NCI-H2227 (cell line): Measurements from ENCODE around the gene TMIGD1.
A peak's percentile ranks its signal among the peaks of the same experiment; 100 is the strongest.
"Not testable (repeated sequence)": the region's sequence is repeated elsewhere in the genome, so short reads cannot be mapped to it uniquely, and the experiment has no call there.

Experiments used
- DNase-seq: peaks from one replicate; lab custom pipeline; 2025; ENCODE audit not compliant: unreplicated experiment; lab: John Stamatoyannopoulos, UW

Gene TMIGD1

GRCh38 chr17:30358055-30358760 lies 24.4 kb upstream of the TMIGD1 start:
- no peak for DNase-seq

GRCh38 chr17:30357476-30357875 lies 23.6 kb upstream of the TMIGD1 start:
- DNase-seq: no peak

GRCh38 chr17:30354701-30355100 lies 20.8 kb upstream of the TMIGD1 start:
- no peak for DNase-seq

- no peak for DNase-seq
These were observed 18.5 kb upstream of the TMIGD1 start for GRCh38 chr17:30352240-30352814.

GRCh38 chr17:30351735-30352134 lies 17.9 kb upstream of the TMIGD1 start:
- no peak for DNase-seq

GRCh38 chr17:30351263-30351662 lies 17.4 kb upstream of the TMIGD1 start:
- DNase-seq: not testable (repeated sequence)

- no peak for DNase-seq
These were observed 15.4 kb upstream of the TMIGD1 start for GRCh38 chr17:30349252-30349651.

GRCh38 chr17:30347488-30347887 lies 13.6 kb upstream of the TMIGD1 start:
- no peak for DNase-seq

GRCh38 chr17:30346221-30346795 lies 12.5 kb upstream of the TMIGD1 start:
- no peak for DNase-seq

- DNase-seq: no peak
These were observed 11.7 kb upstream of the TMIGD1 start for GRCh38 chr17:30345527-30346075.

- DNase-seq: no peak
These were observed 11.2 kb upstream of the TMIGD1 start for GRCh38 chr17:30345089-30345433.

- no peak for DNase-seq
These were observed 10.6 kb upstream of the TMIGD1 start for GRCh38 chr17:30344283-30345088.

- no peak for DNase-seq
These were observed 9.9 kb upstream of the TMIGD1 start for GRCh38 chr17:30343796-30344195.

- not testable (repeated sequence) for DNase-seq
These were observed 9.4 kb upstream of the TMIGD1 start for GRCh38 chr17:30343244-30343643.

GRCh38 chr17:30341703-30342249 lies 7.9 kb upstream of the TMIGD1 start:
- DNase-seq: no peak

GRCh38 chr17:30340801-30341356 lies 7.0 kb upstream of the TMIGD1 start:
- DNase-seq: no peak

GRCh38 chr17:30339086-30339485 lies 5.2 kb upstream of the TMIGD1 start:
- no peak for DNase-seq

GRCh38 chr17:30337393-30337999 lies 3.6 kb upstream of the TMIGD1 start:
- no peak for DNase-seq

- peak; percentile 46 for DNase-seq
These were observed 2.7 kb upstream of the TMIGD1 start for GRCh38 chr17:30336369-30337171.

- DNase-seq: no peak
These were observed 564 bp upstream of the TMIGD1 start for GRCh38 chr17:30334421-30334820.
